ENCODE results near the gene CILP2. TPM values are rescaled to one million over a fixed set of nuclear protein-coding genes. Genes with fewer than 3 reads are reported as not detected.

The CILP2 gene
- total RNA-seq, 1 donor: 0.18 TPM

- no peak for TF ChIP-seq CTCF (IDR thresholded peaks at IDR 0.05; ENCODE audit: insufficient read depth, low read length)
- H3K4me3 ChIP-seq (ENCODE audit: low read depth, low read length): no peak overlapping the region
- DNase-seq (ENCODE audit: low read depth): no peak
These were observed 41.7 kb downstream of the CILP2 start for GRCh38 chr19:19579533-19580361.

GRCh38 chr19:19580418-19580817, 42.4 kb downstream of the CILP2 start:
- H3K4me3 ChIP-seq (ENCODE audit: low read depth, low read length): no peak overlapping the region
- no peak for DNase-seq (ENCODE audit: low read depth)
- no peak for TF ChIP-seq CTCF (IDR thresholded peaks at IDR 0.05; ENCODE audit: insufficient read depth, low read length)

GRCh38 chr19:19581391-19581790, 43.3 kb downstream of the CILP2 start:
- TF ChIP-seq CTCF (IDR thresholded peaks at IDR 0.05; ENCODE audit: insufficient read depth, low read length): no peak
- no peak for DNase-seq (ENCODE audit: low read depth)
- no peak overlapping the region for H3K4me3 ChIP-seq (ENCODE audit: low read depth, low read length)

- H3K4me3 ChIP-seq (ENCODE audit: low read depth, low read length): no peak overlapping the region
- no peak for TF ChIP-seq CTCF (IDR thresholded peaks at IDR 0.05; ENCODE audit: insufficient read depth, low read length)
- DNase-seq (ENCODE audit: low read depth): no peak
These were observed 44.4 kb downstream of the CILP2 start for GRCh38 chr19:19582471-19582870.

- no peak overlapping the region for H3K4me3 ChIP-seq (ENCODE audit: low read depth, low read length)
- no peak for DNase-seq (ENCODE audit: low read depth)
- TF ChIP-seq CTCF (IDR thresholded peaks at IDR 0.05; ENCODE audit: insufficient read depth, low read length): no peak
These were observed 46.3 kb downstream of the CILP2 start for GRCh38 chr19:19584356-19584755.

- DNase-seq (ENCODE audit: low read depth): no peak
- no peak overlapping the region for H3K4me3 ChIP-seq (ENCODE audit: low read depth, low read length)
- no peak for TF ChIP-seq CTCF (IDR thresholded peaks at IDR 0.05; ENCODE audit: insufficient read depth, low read length)
These were observed 49.7 kb downstream of the CILP2 start for GRCh38 chr19:19587771-19588170.

GRCh38 chr19:19588546-19588945, 50.5 kb downstream of the CILP2 start:
- no peak for DNase-seq (ENCODE audit: low read depth)
- H3K4me3 ChIP-seq (ENCODE audit: low read depth, low read length): no peak overlapping the region
- no peak for TF ChIP-seq CTCF (IDR thresholded peaks at IDR 0.05; ENCODE audit: insufficient read depth, low read length)
